B cell (primary cell): Measurements from ENCODE around the gene SEMA4D. TPM values are rescaled to one million over a fixed set of nuclear protein-coding genes. Genes with fewer than 3 reads are reported as not detected.

Experiments used
- ATAC-seq: fragments of 200-7000 bp; cut with Tn5 transposase; one replicate; pipeline ENCODE4 v1.10.0; 2021; ENCODE audit warnings: low read depth, mild to moderate bottlenecking, moderate number of reproducible peaks, moderate library complexity
- CTCF ChIA-PET: fragments of 350-600 bp; sonication (Branson Sonifier 250); formaldehyde crosslinking; loops from one replicate; lab custom pipeline; 2021; ENCODE audit warnings: antibody characterized with exemption, inconsistent platforms; lab: Charles Lee
- POLR2A ChIA-PET: fragments of 350-600 bp; sonication (Branson Sonifier 250); formaldehyde crosslinking; loops from one replicate; lab custom pipeline; 2021; ENCODE audit warnings: antibody characterized with exemption; lab: Charles Lee
- DNase-seq: peaks from one replicate; pipeline ENCODE4 v3.0.0; 2013
- H2AFZ ChIP-seq: 2 replicates; pipeline ENCODE4 v1.6.1; 2012; ENCODE audit warnings: mild to moderate bottlenecking, low read depth, low read length; ENCODE audit not compliant: insufficient read depth, poor library complexity, severe bottlenecking
- H3K27ac ChIP-seq, 2 donors: 1 replicate in 1 of 2; 2 replicates in 1 of 2; pipeline ENCODE4 v1.5.1; 2012 to 2013; ENCODE audit warnings: low read length in 2 of 2, mild to moderate bottlenecking in 2 of 2, moderate library complexity in 1 of 2
- H3K27me3 ChIP-seq, 4 experiments: fragments of 200-600 bp in 1 of 4; sonication (generic) in 1 of 4; replicated peaks in 1 of 4; 1 replicate in 2 of 4; 2 replicates in 2 of 4; pipeline versions ENCODE4 v1.6.1 to v1.7.0; 2013 to 2016; ENCODE audit warnings: low read length in 3 of 4, mild to moderate bottlenecking in 2 of 4, mixed read lengths in 1 of 4, moderate library complexity in 1 of 4; ENCODE audit not compliant: insufficient read depth in 4 of 4, control insufficient read depth in 3 of 4; ENCODE audit errors: control extremely low read depth in 1 of 4
- H3K36me3 ChIP-seq, 2 experiments: replicated peaks in 1 of 2; 1 replicate in 1 of 2; 2 replicates in 1 of 2; pipeline versions ENCODE4 v1.6.1 to v1.7.1; 2013; ENCODE audit warnings: low read length in 1 of 2; ENCODE audit not compliant: insufficient read depth in 2 of 2, control insufficient read depth in 1 of 2; ENCODE audit errors: control extremely low read depth in 1 of 2, extremely low read depth in 1 of 2
- H3K4me1 ChIP-seq, 2 donors: fragments of 200-600 bp in 1 of 2; sonication (generic) in 1 of 2; 1 replicate in 1 of 2; 2 replicates in 1 of 2; pipeline versions ENCODE4 v1.5.1 to v1.6.1; 2013 to 2017; ENCODE audit warnings: low read length in 2 of 2; ENCODE audit not compliant: control insufficient read depth in 2 of 2, insufficient read depth in 2 of 2
- H3K4me2 ChIP-seq: replicated peaks from 2 replicates; pipeline ENCODE3; 2012; ENCODE audit warnings: mild to moderate bottlenecking, low read depth, low read length; ENCODE audit not compliant: poor library complexity, severe bottlenecking
- H3K4me3 ChIP-seq, 5 experiments: fragments of 200-600 bp in 1 of 5; sonication (generic) in 1 of 5; 1 replicate in 3 of 5; 2 replicates in 2 of 5; pipeline versions ENCODE4 v1.5.1 to v1.7.0; 2011 to 2016; ENCODE audit warnings: low read length in 4 of 5, mild to moderate bottlenecking in 4 of 5, low read depth in 2 of 5, control low read depth in 1 of 5, moderate library complexity in 1 of 5; ENCODE audit not compliant: insufficient read depth in 1 of 5; ENCODE audit errors: control extremely low read depth in 1 of 5, extremely low read depth in 1 of 5
- H3K79me2 ChIP-seq: fragments of 200-600 bp; sonication (generic); one replicate; pipeline ENCODE4 v1.6.0; 2016; ENCODE audit warnings: low read length; ENCODE audit not compliant: control insufficient read depth, insufficient read depth
- H3K9ac ChIP-seq: fragments of 200-600 bp; sonication (generic); 2 replicates; pipeline ENCODE4 v1.6.1; 2017; ENCODE audit warnings: mild to moderate bottlenecking, low read length, moderate library complexity
- H3K9me3 ChIP-seq, 3 donors: one replicate each; pipeline versions ENCODE4 v1.6.1 to v1.7.1; 2013; ENCODE audit warnings: low read length in 2 of 3; ENCODE audit not compliant: control insufficient read depth in 2 of 3, insufficient read depth in 1 of 3; ENCODE audit errors: control extremely low read depth in 1 of 3
- H4K20me1 ChIP-seq: 2 replicates; pipeline ENCODE4 v1.6.0; 2012; ENCODE audit warnings: mild to moderate bottlenecking, low read length; ENCODE audit not compliant: insufficient read depth, control insufficient read depth, poor library complexity, severe bottlenecking
- H3K27ac Mint-ChIP-seq: one replicate; pipeline ENCODE4 v1.8.0; 2021; ENCODE audit warnings: mixed read lengths
- H3K27me3 Mint-ChIP-seq: one replicate; pipeline ENCODE4 v1.8.0; 2021; ENCODE audit warnings: mixed read lengths
- H3K4me1 Mint-ChIP-seq: one replicate; pipeline ENCODE4 v1.8.0; 2021; ENCODE audit warnings: mixed read lengths
- H3K4me3 Mint-ChIP-seq: one replicate; pipeline ENCODE4 v1.8.0; 2021; ENCODE audit warnings: mixed read lengths
- H3K9me3 Mint-ChIP-seq: one replicate; pipeline ENCODE4 v1.8.0; 2022; ENCODE audit warnings: mixed read lengths; ENCODE audit not compliant: insufficient read depth
- EZH2 ChIP-seq: IDR thresholded peaks from 2 replicates; pipeline ENCODE4 v1.6.1; 2012; ENCODE audit warnings: borderline replicate concordance, low read depth, mild to moderate bottlenecking, moderate library complexity, low read length; ENCODE audit not compliant: insufficient read depth, poor library complexity, severe bottlenecking
- WGBS: methylation state at CpG from one replicate; pipeline ENCODE4 v1.1.5; 2013; ENCODE audit warnings: missing lambda C conversion rate; ENCODE audit not compliant: insufficient coverage; 5-methylcytosine and 5-hydroxymethylcytosine counted together
- intact Hi-C: fragments of 100-400 bp; cut with micrococcal nuclease; formaldehyde crosslinking; loops from one replicate; pipeline ENCODE4 v1.10.0; 2022
- polyA plus RNA-seq: library from polyadenylated mRNA; depleted of rRNA; stranded (reverse); fragments of >200 nt; gene quantifications from 2 replicates; pipeline ENCODE4 v1.2.3, GENCODE V29; 2012
- total RNA-seq, 2 donors: library from RNA; stranded (reverse); fragments of 120-200 nt in 1 of 2; gene quantifications; 1 replicate in 1 of 2; 2 replicates in 1 of 2; pipeline versions ENCODE4 v1.2.3 to v1.2.4, GENCODE V29; 2013 to 2022
- TF ChIP-seq, protein P1 (sequence below): fragments of 200-600 bp; IDR thresholded peaks from one replicate; pipeline ENCODE4 v1.8.0; 2022; ENCODE audit warnings: antibody characterized with exemption, mild to moderate bottlenecking

The SEMA4D gene
- total and polyA plus RNA-seq, 2 donors (not counting 1 experiment from before 2014, with no cell fraction given) = 53.6 to 231 TPM

- POLR2A ChIA-PET = no interaction called here
- Histone ChIP-seq H3K27ac (no peak overlapping the region), H4K20me1 (peaks cover 3% of the 10 kb centered on the region), H3K4me3 (no peak overlapping the region), H3K27me3 (no peaks in the 10 kb centered on the region), H3K4me2 (no peak overlapping the region), H3K9ac (no peak overlapping the region), H2AFZ (no peak overlapping the region), H3K4me1 (peaks cover 0 to 13% of the 10 kb centered on the region in 2 donors), H3K36me3 (peaks cover 4 to 98% of the 10 kb centered on the region in 2 experiments), H3K9me3 (no peaks in the 10 kb centered on the region), H3K79me2 (peaks cover 13% of the 10 kb centered on the region)
- CTCF ChIA-PET = interaction anchor here (3.3 kb wide), 1 partner anchor 161 kb away, joined by 16 read pairs; no protein-coding TSS in a partner anchor
- Mint-ChIP-seq H3K4me3 (no peak overlapping the region), H3K9me3 (no peaks in the 10 kb centered on the region), H3K4me1 (peaks cover 14% of the 10 kb centered on the region), H3K27me3 (no peaks in the 10 kb centered on the region), H3K27ac (peak overlapping the region; percentile 50)
- ATAC-seq (peak; percentile 53), DNase-seq (no peak)
- no peak for TF ChIP-seq EZH2
- TF ChIP-seq, protein P1, sequence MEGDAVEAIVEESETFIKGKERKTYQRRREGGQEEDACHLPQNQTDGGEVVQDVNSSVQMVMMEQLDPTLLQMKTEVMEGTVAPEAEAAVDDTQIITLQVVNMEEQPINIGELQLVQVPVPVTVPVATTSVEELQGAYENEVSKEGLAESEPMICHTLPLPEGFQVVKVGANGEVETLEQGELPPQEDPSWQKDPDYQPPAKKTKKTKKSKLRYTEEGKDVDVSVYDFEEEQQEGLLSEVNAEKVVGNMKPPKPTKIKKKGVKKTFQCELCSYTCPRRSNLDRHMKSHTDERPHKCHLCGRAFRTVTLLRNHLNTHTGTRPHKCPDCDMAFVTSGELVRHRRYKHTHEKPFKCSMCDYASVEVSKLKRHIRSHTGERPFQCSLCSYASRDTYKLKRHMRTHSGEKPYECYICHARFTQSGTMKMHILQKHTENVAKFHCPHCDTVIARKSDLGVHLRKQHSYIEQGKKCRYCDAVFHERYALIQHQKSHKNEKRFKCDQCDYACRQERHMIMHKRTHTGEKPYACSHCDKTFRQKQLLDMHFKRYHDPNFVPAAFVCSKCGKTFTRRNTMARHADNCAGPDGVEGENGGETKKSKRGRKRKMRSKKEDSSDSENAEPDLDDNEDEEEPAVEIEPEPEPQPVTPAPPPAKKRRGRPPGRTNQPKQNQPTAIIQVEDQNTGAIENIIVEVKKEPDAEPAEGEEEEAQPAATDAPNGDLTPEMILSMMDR = no peak
- WGBS = 86% methylated on average over 18 of the region's 19 CpGs
- intact Hi-C loops = no loop called here
Measured at GRCh38 chr9:89388084-89388867, 109.6 kb downstream of the SEMA4D start.

GRCh38 chr9:89387197-89387849, 110.6 kb downstream of the SEMA4D start:
- H3K27ac Mint-ChIP-seq = peak overlapping the region; percentile 15
- intact Hi-C loops = no loop called here
- no peak for DNase-seq
- no peak overlapping the region for H3K4me3 ChIP-seq
- ChIA-PET CTCF (interaction anchor here (3.3 kb wide), 1 partner anchor 162 kb away, joined by 16 read pairs; no protein-coding TSS in a partner anchor), POLR2A (no interaction called here)
- no peak for TF ChIP-seq EZH2
- TF ChIP-seq, protein P1 = no peak
- H3K27me3 ChIP-seq = no peaks in the 10 kb centered on the region
- no peak overlapping the region for H3K4me3 Mint-ChIP-seq
- H3K9ac ChIP-seq = no peak overlapping the region
- no peak for ATAC-seq
- H2AFZ ChIP-seq = no peak overlapping the region
- H3K79me2 ChIP-seq = peaks cover 12% of the 10 kb centered on the region
- 98% methylated on average over 18 of the region's 20 CpGs for WGBS
- H3K9me3 ChIP-seq = no peaks in the 10 kb centered on the region
- no peaks in the 10 kb centered on the region for H3K27me3 Mint-ChIP-seq
- H3K4me1 Mint-ChIP-seq = peaks cover 23% of the 10 kb centered on the region
- H3K4me1 ChIP-seq = peaks cover 0 to 22% of the 10 kb centered on the region in 2 donors
- peaks cover 1 to 98% of the 10 kb centered on the region in 2 experiments for H3K36me3 ChIP-seq
- peaks cover 5% of the 10 kb centered on the region for H4K20me1 ChIP-seq
- H3K4me2 ChIP-seq = no peak overlapping the region
- H3K27ac ChIP-seq = no peak overlapping the region
- H3K9me3 Mint-ChIP-seq = no peaks in the 10 kb centered on the region
